H1 (cell line): ENCODE data around the gene USP20. TPM values are rescaled to one million over a fixed set of nuclear protein-coding genes. Genes with fewer than 3 reads are reported as not detected.

Experiments used
- CTCF ChIA-PET: fragments of 300-600 bp; sonication (Branson Sonifier 250); formaldehyde crosslinking; loops from one replicate; lab custom pipeline; 2021; ENCODE audit not compliant: partially characterized antibody; lab: Charles Lee
- POLR2A ChIA-PET: fragments of 300-600 bp; sonication (Branson Sonifier 250); formaldehyde crosslinking; loops from one replicate; lab custom pipeline; 2021; ENCODE audit warnings: inconsistent platforms; ENCODE audit not compliant: partially characterized antibody; lab: Charles Lee
- DNase-seq, 2 experiments: peaks; one replicate each; pipeline versions ENCODE4 v3.0.0 to v3.0.0-alpha.2; 2010 to 2022; ENCODE audit warnings: low spot score in 2 of 2, low read depth in 1 of 2, mixed read lengths in 1 of 2
- FAIRE-seq: peaks from 2 replicates; lab custom pipeline; 2011; peaks lifted over from hg19 to GRCh38; lab: Jason Lieb, UNC
- H2AFZ ChIP-seq: 2 replicates; pipeline ENCODE4 v1.8.1; 2012; ENCODE audit warnings: low read length, inconsistent platforms
- H2AK5ac ChIP-seq: 2 replicates; pipeline ENCODE4 v1.6.1; 2013; ENCODE audit warnings: low read depth, low read length
- H2BK120ac ChIP-seq: replicated peaks from 2 replicates; pipeline ENCODE3; 2013; ENCODE audit warnings: low read depth, low read length, inconsistent platforms
- H2BK12ac ChIP-seq: 2 replicates; pipeline ENCODE4 v1.6.1; 2013; ENCODE audit warnings: low read depth, low read length
- H2BK15ac ChIP-seq: 2 replicates; pipeline ENCODE4 v1.6.1; 2013; ENCODE audit warnings: low read length
- H2BK20ac ChIP-seq: 2 replicates; pipeline ENCODE4 v1.6.1; 2013; ENCODE audit warnings: low read length
- H2BK5ac ChIP-seq: 2 replicates; pipeline ENCODE4 v1.6.1; 2013; ENCODE audit warnings: low read depth, low read length
- H3K14ac ChIP-seq: 2 replicates; pipeline ENCODE4 v1.6.1; 2013; ENCODE audit warnings: inconsistent platforms; ENCODE audit not compliant: insufficient read length
- H3K18ac ChIP-seq: 2 replicates; pipeline ENCODE4 v1.6.1; 2013; ENCODE audit warnings: low read length; ENCODE audit errors: extremely low read depth
- H3K23ac ChIP-seq: 2 replicates; pipeline ENCODE4 v1.6.1; 2013; ENCODE audit warnings: inconsistent platforms; ENCODE audit not compliant: insufficient read length
- H3K23me2 ChIP-seq: 2 replicates; pipeline ENCODE4 v1.6.1; 2013; ENCODE audit warnings: low read depth, low read length
- H3K27ac ChIP-seq: 2 replicates; pipeline ENCODE4 v1.6.1; 2011; ENCODE audit warnings: low read depth, low read length, inconsistent platforms
- H3K27me3 ChIP-seq, 4 experiments: replicated peaks in 1 of 4; 1 replicate in 1 of 4; 2 replicates in 3 of 4; pipeline versions ENCODE4 v1.6.1 to v1.8.1; 2011 to 2013; ENCODE audit warnings: low read length in 3 of 4, mild to moderate bottlenecking in 3 of 4, inconsistent platforms in 2 of 4, mixed read lengths in 2 of 4, moderate library complexity in 1 of 4; ENCODE audit not compliant: control insufficient read depth in 3 of 4, insufficient read depth in 3 of 4; ENCODE audit errors: extremely low read depth in 1 of 4
- H3K36me3 ChIP-seq, 4 experiments: 2 replicates each; pipeline versions ENCODE4 v1.6.1 to v1.8.1; 2011 to 2013; ENCODE audit warnings: mild to moderate bottlenecking in 4 of 4, low read length in 3 of 4, moderate library complexity in 2 of 4, control low read depth in 1 of 4, inconsistent platforms in 1 of 4; ENCODE audit not compliant: insufficient read depth in 4 of 4, control insufficient read depth in 2 of 4
- H3K4ac ChIP-seq: replicated peaks from 2 replicates; pipeline ENCODE3; 2013; ENCODE audit warnings: low read length, low read depth, mixed read lengths, inconsistent platforms; ENCODE audit not compliant: insufficient read length
- H3K4me1 ChIP-seq, 4 experiments: replicated peaks in 1 of 4; 1 replicate in 1 of 4; 2 replicates in 3 of 4; pipeline versions ENCODE4 v1.6.1 to v1.8.1; 2011 to 2013; ENCODE audit warnings: low read length in 3 of 4, inconsistent platforms in 2 of 4, mixed read lengths in 1 of 4; ENCODE audit not compliant: insufficient read depth in 4 of 4, control insufficient read depth in 3 of 4
- H3K4me2 ChIP-seq, 2 experiments: 2 replicates each; pipeline versions ENCODE4 v1.6.1 to v1.8.1; 2011 to 2013; ENCODE audit warnings: low read depth in 2 of 2, low read length in 2 of 2, control low read depth in 1 of 2, inconsistent platforms in 1 of 2, mild to moderate bottlenecking in 1 of 2; ENCODE audit not compliant: insufficient read depth in 1 of 2
- H3K4me3 ChIP-seq, 4 experiments: fragments of 200-600, 300-600 bp in 1 of 4; sonication (generic), shearing (Covaris generic), sonication (Bioruptor Twin) in 1 of 4; 2 replicates each; pipeline versions ENCODE4 v1.5.1 to v1.8.1; 2011 to 2016; ENCODE audit warnings: low read length in 4 of 4, low read depth in 3 of 4, control low read depth in 2 of 4, inconsistent platforms in 2 of 4, mild to moderate bottlenecking in 2 of 4, mixed read lengths in 1 of 4, moderate library complexity in 1 of 4; ENCODE audit not compliant: insufficient read depth in 2 of 4; ENCODE audit errors: extremely low read depth in 1 of 4
- H3K56ac ChIP-seq: replicated peaks from 2 replicates; pipeline ENCODE3; 2013; ENCODE audit warnings: low read depth, mild to moderate bottlenecking, mixed read lengths, low read length, inconsistent platforms; ENCODE audit not compliant: insufficient read length
- H3K79me1 ChIP-seq: 2 replicates; pipeline ENCODE4 v1.6.1; 2013; ENCODE audit warnings: low read depth, low read length, control low read depth
- H3K79me2 ChIP-seq, 2 experiments: 2 replicates each; pipeline versions ENCODE4 v1.6.1 to v1.8.1; 2012 to 2013; ENCODE audit warnings: low read length in 2 of 2, mild to moderate bottlenecking in 2 of 2, inconsistent platforms in 1 of 2; ENCODE audit not compliant: insufficient read depth in 2 of 2, control insufficient read depth in 1 of 2
- H3K9ac ChIP-seq, 4 experiments: replicated peaks in 1 of 4; 1 replicate in 1 of 4; 2 replicates in 3 of 4; pipeline versions ENCODE4 v1.6.1 to v1.8.1; 2011 to 2013; ENCODE audit warnings: low read depth in 3 of 4, low read length in 3 of 4, control low read depth in 2 of 4, mild to moderate bottlenecking in 2 of 4, moderate library complexity in 2 of 4, inconsistent platforms in 1 of 4; ENCODE audit errors: extremely low read depth in 1 of 4
- H3K9me3 ChIP-seq, 2 experiments: 2 replicates each; pipeline versions ENCODE4 v1.6.1 to v1.8.1; 2012 to 2013; ENCODE audit warnings: mild to moderate bottlenecking in 2 of 2, moderate library complexity in 2 of 2, control low read depth in 1 of 2, inconsistent platforms in 1 of 2, low read depth in 1 of 2, low read length in 1 of 2, mixed read lengths in 1 of 2; ENCODE audit not compliant: insufficient read depth in 2 of 2
- H4K20me1 ChIP-seq, 2 experiments: replicated peaks in 1 of 2; 2 replicates each; pipeline versions ENCODE3 to v1.8.1; 2011 to 2013; ENCODE audit warnings: inconsistent platforms in 2 of 2, low read length in 2 of 2, mild to moderate bottlenecking in 1 of 2; ENCODE audit not compliant: insufficient read depth in 2 of 2, control insufficient read depth in 1 of 2
- H4K5ac ChIP-seq: 2 replicates; pipeline ENCODE4 v1.6.1; 2013; ENCODE audit warnings: low read length, low read depth, mixed read lengths, inconsistent platforms; ENCODE audit not compliant: insufficient read length
- H4K8ac ChIP-seq: 2 replicates; pipeline ENCODE4 v1.8.0; 2013; ENCODE audit warnings: mild to moderate bottlenecking, moderate library complexity, low read length, inconsistent platforms; ENCODE audit not compliant: insufficient read depth; ENCODE audit errors: extremely low read depth
- H4K91ac ChIP-seq: replicated peaks from 2 replicates; pipeline ENCODE3; 2013; ENCODE audit warnings: low read length, mixed read lengths, inconsistent platforms; ENCODE audit not compliant: insufficient read length
- ASH2L ChIP-seq: fragments of 200-600, 300-600 bp; sonication (generic); IDR thresholded peaks from one replicate; pipeline ENCODE4 v1.7.1; 2017; ENCODE audit warnings: low read length
- BCL11A ChIP-seq, 2 experiments: IDR thresholded peaks; one replicate each; pipeline ENCODE4 v1.6.1; 2011; ENCODE audit warnings: low read depth in 2 of 2, low read length in 2 of 2, mild to moderate bottlenecking in 2 of 2
- E2F6 ChIP-seq: IDR thresholded peaks from 2 replicates; pipeline ENCODE4 v1.6.1; 2012; ENCODE audit warnings: inconsistent platforms
- EP300 ChIP-seq, 2 experiments: IDR thresholded peaks; 1 replicate in 1 of 2; 2 replicates in 1 of 2; pipeline ENCODE4 v1.6.1; 2011 to 2012; ENCODE audit warnings: low read depth in 2 of 2, low read length in 2 of 2, mild to moderate bottlenecking in 2 of 2, borderline replicate concordance in 1 of 2, inconsistent platforms in 1 of 2, moderate library complexity in 1 of 2
- MAFK ChIP-seq: IDR thresholded peaks from 2 replicates; pipeline ENCODE4 v1.6.1; 2012; ENCODE audit warnings: low read depth, mild to moderate bottlenecking, improper control_type of control experiment, low read length
- MAX ChIP-seq: IDR thresholded peaks from 2 replicates; pipeline ENCODE4 v1.6.1; 2012; ENCODE audit warnings: inconsistent platforms
- NRF1 ChIP-seq: IDR thresholded peaks from 2 replicates; pipeline ENCODE4 v1.6.1; 2011; ENCODE audit warnings: mild to moderate bottlenecking, low read depth, low read length, improper control_type of control experiment
- PHF8 ChIP-seq: fragments of 200-600 bp; sonication (generic); conservative IDR thresholded peaks from 2 replicates; pipeline ENCODE4 v1.7.1; 2012; ENCODE audit warnings: low read depth, mild to moderate bottlenecking, inconsistent platforms, low read length, moderate library complexity
- TAF1 ChIP-seq: IDR thresholded peaks from 2 replicates; pipeline ENCODE4 v1.6.1; 2011; ENCODE audit warnings: mild to moderate bottlenecking, low read depth, low read length
- TAF7 ChIP-seq: optimal IDR thresholded peaks from 2 replicates; pipeline ENCODE3; 2011; ENCODE audit warnings: low read depth, mild to moderate bottlenecking, inconsistent platforms, low read length, moderate library complexity, borderline replicate concordance
- WGBS, 2 experiments: shearing (Covaris generic) in 1 of 2; methylation state at CpG; one replicate each; pipeline versions ENCODE4 v1.1.6 to v1.1.7; 2013 to 2015; ENCODE audit warnings: low lambda C conversion rate in 2 of 2, mixed read lengths in 2 of 2, inconsistent platforms in 1 of 2, low coverage in 1 of 2, missing lambda C conversion rate in 1 of 2; ENCODE audit not compliant: insufficient replicate concordance in 2 of 2, insufficient coverage in 1 of 2, insufficient read length in 1 of 2; ENCODE audit errors: extremely low coverage in 1 of 2, missing lambda C conversion rate in 1 of 2; 5-methylcytosine and 5-hydroxymethylcytosine counted together
- polyA plus RNA-seq, 7 experiments: library from polyadenylated mRNA; depleted of rRNA in 3 of 7; stranded (reverse) in 5 of 7; unstranded in 2 of 7; fragments of >200 nt in 5 of 7; fragments of 200-250 nt in 2 of 7; gene quantifications; 1 replicate in 5 of 7; 2 replicates in 1 of 7; 4 replicates in 1 of 7; pipeline versions ENCODE4 v1.2.1 to v1.2.3, GENCODE V29; 2011 to 2013; ENCODE audit warnings: missing spikeins in 2 of 7, mixed read lengths in 2 of 7
- total RNA-seq: library from RNA; stranded (reverse); fragmentation: NEBNext Ultra II Directional; extraction: Animal tissue kit (Norgen Biotek cat#: 25700); gene quantifications from 2 replicates; pipeline ENCODE4 v1.2.1, GENCODE V29; 2021

The USP20 gene
- total and polyA plus RNA-seq, 2 of the 8 experiments (the other 6 are each of a cell fraction or from before 2014, with no cell fraction given), result 13.4 to 23.0 TPM

GRCh38 chr9:129802833-129803675 is 32.2 kb upstream of the USP20 start, which contains the start of gene TOR1B:
Gene TOR1B, plus strand, starts transcription at chr9:129803184. Its CDS starts 29 bp downstream, at chr9:129803213.
- peak within 1 kb of the TSS; percentile 65 to 100 (median 86) for H3K4me3 ChIP-seq
- peaks cover 0 to 5% (median 2%) of the 10 kb centered on the region in 4 experiments; a peak in 5 of 7 replicates for H3K4me1 ChIP-seq
- 12% methylated on average over 37 of the region's 93 CpGs; no CpG with 5 or more reads in 1 of the 2 experiments for WGBS, 2 experiments
- H3K9ac ChIP-seq, result peak within 1 kb of the TSS; percentile 34 to 64 (median 59); a peak in 6 of 7 replicates
- no peak within 1 kb of the TSS for H3K4ac ChIP-seq
- peaks cover 0 to 6% of the 10 kb centered on the region in 2 experiments; a peak in 2 of 4 replicates for H3K79me2 ChIP-seq
- no peak within 1 kb of the TSS for H4K91ac ChIP-seq
- peaks cover 0 to 5% (median under 1%) of the 10 kb centered on the region in 4 experiments; a peak in 3 of 8 replicates for H3K36me3 ChIP-seq
- H4K5ac ChIP-seq, result no peak within 1 kb of the TSS
- peaks cover 0 to 8% of the 10 kb centered on the region in 2 experiments for H4K20me1 ChIP-seq
- H3K23me2 ChIP-seq, result peaks cover 6% of the 10 kb centered on the region; the same call in 1 of the 2 replicates
- peak within 1 kb of the TSS; percentile 88; the same call in 1 of the 2 replicates for H2AFZ ChIP-seq
- no peak within 1 kb of the TSS for H2BK20ac ChIP-seq
- no peak within 1 kb of the TSS for H2BK15ac ChIP-seq
- H3K18ac ChIP-seq, result no peak within 1 kb of the TSS
- no peak within 1 kb of the TSS for H3K27ac ChIP-seq
- H3K56ac ChIP-seq, result no peak within 1 kb of the TSS
- H3K4me2 ChIP-seq, result peak within 1 kb of the TSS; percentile 86 to 90
- no peak within 1 kb of the TSS for H2BK120ac ChIP-seq
- H4K8ac ChIP-seq, result peak within 1 kb of the TSS; percentile 62
- H3K27me3 ChIP-seq, result no peaks in the 10 kb centered on the region
- no peak within 1 kb of the TSS for H3K23ac ChIP-seq
- no peaks in the 10 kb centered on the region for H3K9me3 ChIP-seq
- H2BK5ac ChIP-seq, result no peak within 1 kb of the TSS
- no peak within 1 kb of the TSS for H2BK12ac ChIP-seq
- POLR2A ChIA-PET, result interaction anchor here (0.7 to 4.0 kb wide), 7 partner anchors 11 to 586 kb away, joined by 3 to 20 read pairs (median 3); partner anchors contain the start of gene GPR107
- CTCF ChIA-PET, result interaction anchor here (1.0 to 2.9 kb wide), 4 partner anchors 12 to 65 kb away, joined by 3 to 11 read pairs (median 6); no protein-coding TSS in a partner anchor
- H3K14ac ChIP-seq, result no peak within 1 kb of the TSS
- DNase-seq (peak; percentile 77 to 98), FAIRE-seq (no peak)
- no peak within 1 kb of the TSS for H2AK5ac ChIP-seq
- H3K79me1 ChIP-seq, result peaks cover 6% of the 10 kb centered on the region
- TF ChIP-seq TAF7 (peak; percentile 71), TAF1 (peak; percentile 89), E2F6 (peak; percentile 17; the same call in 1 of the 2 replicates), MAFK (no peak), BCL11A (IDR thresholded peaks at IDR 0.05; ENCODE audit: low read depth in 2 of 2, low read length in 2 of 2) (no peak), ASH2L (peak; percentile 94), EP300 (IDR thresholded peaks at IDR 0.05; ENCODE audit: borderline replicate concordance in 1 of 2, low read depth in 2 of 2, low read length in 2 of 2) (no peak), PHF8 (peak; percentile 85), NRF1 (no peak), MAX (peak; percentile 54)
